WI38 (cell line): ENCODE results near the gene EXOC3.

ENCODE experiments used
- H3K4me3 ChIP-seq: 2 replicates; pipeline ENCODE4 v1.5.1; 2011; ENCODE audit warnings: low read depth, mild to moderate bottlenecking, control low read depth, low read length
- CTCF ChIP-seq: IDR thresholded peaks from 2 replicates; pipeline ENCODE4 v1.5.1; 2012; ENCODE audit warnings: low read depth, mild to moderate bottlenecking, control low read depth, low read length

The EXOC3 gene

DNA sequence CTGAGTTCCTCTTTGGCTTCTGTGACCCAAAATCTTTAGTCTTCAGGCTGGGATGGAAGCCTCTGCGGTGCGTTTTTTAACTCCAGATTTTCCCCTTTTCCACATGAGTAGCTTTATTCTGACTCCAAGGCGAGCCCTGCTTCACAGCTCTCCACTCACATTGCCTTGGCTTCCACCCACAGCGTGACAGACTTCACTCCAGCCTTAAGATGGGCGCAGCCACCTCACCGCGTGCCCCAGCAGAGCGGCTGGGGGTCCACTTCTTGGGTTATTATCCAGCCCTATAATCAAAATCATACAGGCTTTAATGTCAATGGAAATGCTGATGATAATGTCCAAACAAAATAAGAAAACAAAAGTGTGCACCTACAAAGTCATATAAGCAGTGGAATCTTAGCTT lies 1.2 kb downstream of the EXOC3 start:
- TF ChIP-seq CTCF, result no peak
- peak overlapping the region; percentile 79 for H3K4me3 ChIP-seq

DNA sequence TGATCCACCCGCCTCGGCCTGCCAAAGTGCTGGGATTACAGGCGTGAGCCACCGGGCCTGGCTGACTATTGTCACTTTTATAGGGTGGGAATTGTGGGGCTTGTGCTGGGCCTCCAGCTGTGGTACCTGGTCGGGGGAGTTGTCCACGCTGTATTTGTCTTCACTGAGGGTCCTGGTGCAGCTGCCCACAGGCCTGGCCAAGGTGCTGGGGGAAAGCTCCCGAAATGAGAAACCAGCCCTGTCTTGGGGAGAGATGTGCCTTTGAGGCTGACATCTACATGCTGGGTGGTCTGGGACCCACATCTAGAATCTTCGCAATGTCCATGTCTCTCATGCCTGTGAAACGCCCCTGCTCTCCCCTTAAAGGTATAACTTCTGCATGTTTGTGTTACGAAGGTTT lies 2.6 kb downstream of the EXOC3 start:
- no peak for TF ChIP-seq CTCF
- H3K4me3 ChIP-seq, result no peak overlapping the region

GRCh38 chr5:446066-446882 lies 3.3 kb downstream of the EXOC3 start:
- no peak overlapping the region for H3K4me3 ChIP-seq
- TF ChIP-seq CTCF, result no peak

- no peak overlapping the region for H3K4me3 ChIP-seq
- peak; percentile 51 for TF ChIP-seq CTCF
These were observed 3.9 kb downstream of the EXOC3 start for GRCh38 chr5:446883-447263.

GRCh38 chr5:447501-447900 lies 4.5 kb downstream of the EXOC3 start:
- no peak overlapping the region for H3K4me3 ChIP-seq
- TF ChIP-seq CTCF, result no peak

DNA sequence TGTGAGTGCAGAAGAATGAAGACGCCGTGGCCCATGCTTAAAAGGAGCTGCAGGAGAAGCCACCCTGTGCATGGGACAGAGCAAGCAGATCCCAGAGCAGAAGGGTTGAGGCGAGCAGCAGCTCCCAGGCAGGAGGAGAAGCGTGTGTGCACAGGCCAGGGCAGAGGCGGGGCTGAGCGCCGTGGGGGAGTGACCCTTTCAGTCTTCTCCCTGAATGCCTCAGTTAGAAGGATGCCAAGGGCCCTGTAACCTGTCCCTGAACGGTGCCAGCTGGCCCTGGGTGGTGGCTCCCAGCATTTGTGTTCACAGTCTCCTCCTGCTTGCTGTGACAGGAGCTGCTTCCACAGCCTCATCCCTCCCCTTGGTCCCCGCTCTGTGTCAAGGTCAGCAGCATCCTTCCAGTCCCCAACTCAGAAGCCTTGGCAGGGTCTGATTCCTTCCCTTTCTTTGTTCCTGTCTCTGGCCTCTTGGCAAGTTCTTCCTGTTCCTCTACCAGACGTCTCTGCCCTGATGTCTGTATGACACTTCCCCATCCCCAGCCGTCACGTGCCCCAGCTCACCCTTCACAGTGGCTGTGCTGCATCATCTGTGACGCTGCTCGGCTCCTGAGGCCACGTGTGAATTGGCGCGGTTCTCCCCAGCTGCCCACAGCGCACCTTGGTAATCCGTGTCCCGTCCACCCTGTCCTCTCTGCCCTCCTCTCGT lies 5.2 kb downstream of the EXOC3 start:
- H3K4me3 ChIP-seq, result no peak overlapping the region
- no peak for TF ChIP-seq CTCF

DNA sequence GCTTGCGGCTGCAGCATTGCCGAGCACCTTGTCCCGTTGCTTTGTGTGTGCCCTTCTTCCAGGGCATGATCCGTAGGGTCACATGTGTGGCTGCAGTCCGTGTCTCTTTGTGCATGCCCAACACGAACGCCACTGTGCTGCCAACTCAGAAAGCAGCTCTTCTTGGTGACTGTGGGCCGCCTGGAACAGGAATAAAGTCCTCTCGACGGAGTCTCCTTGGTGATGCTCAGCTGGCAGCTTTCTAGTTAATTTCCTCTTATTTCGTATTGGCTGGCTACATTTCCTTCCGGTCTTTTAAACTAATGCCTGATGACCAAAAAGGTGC lies 5.8 kb downstream of the EXOC3 start:
- no peak overlapping the region for H3K4me3 ChIP-seq
- TF ChIP-seq CTCF, result no peak
